SJCRH30 (cell line): ENCODE data around the gene STRIP2. TPM values are rescaled to one million over a fixed set of nuclear protein-coding genes. Genes with fewer than 3 reads are reported as not detected.
"Not testable (repeated sequence)": the region's sequence is repeated elsewhere in the genome, so short reads cannot be mapped to it uniquely, and the experiment has no call there.

Experiments used
- DNase-seq, 2 experiments: peaks; one replicate each; pipeline ENCODE4 v3.0.0-alpha.2; 2015 to 2020
- H3K27ac ChIP-seq: fragments of 250-450 bp; sonication (Bioruptor Pico); 2 replicates; pipeline ENCODE4 v1.5.1; 2020; ENCODE audit warnings: mild to moderate bottlenecking, moderate library complexity
- H3K27me3 ChIP-seq: fragments of 250-450 bp; sonication (Bioruptor Pico); 2 replicates; pipeline ENCODE4 v1.5.1; 2020; ENCODE audit warnings: mild to moderate bottlenecking, moderate library complexity
- H3K36me3 ChIP-seq: fragments of 250-450 bp; sonication (Bioruptor Pico); 2 replicates; pipeline ENCODE4 v1.5.1; 2020; ENCODE audit warnings: mild to moderate bottlenecking, moderate library complexity
- H3K4me1 ChIP-seq: fragments of 250-450 bp; sonication (Bioruptor Pico); 2 replicates; pipeline ENCODE4 v1.5.1; 2020; ENCODE audit warnings: mild to moderate bottlenecking, moderate library complexity
- H3K4me3 ChIP-seq: fragments of 250-450 bp; sonication (Bioruptor Pico); 2 replicates; pipeline ENCODE4 v1.5.1; 2020; ENCODE audit warnings: mild to moderate bottlenecking, moderate library complexity
- H3K9me3 ChIP-seq: fragments of 250-450 bp; sonication (Bioruptor Pico); replicated peaks from 2 replicates; pipeline ENCODE4 v1.5.1; 2020; ENCODE audit warnings: mild to moderate bottlenecking, moderate library complexity
- total RNA-seq: library from RNA; depleted of rRNA; stranded (reverse); fragments of >200 nt; shearing (Covaris generic); gene quantifications from 2 replicates; pipeline ENCODE4 v1.2.3, GENCODE V29; 2014

Gene STRIP2
- total RNA-seq, 1 experiment from 2014 or later, result 16.7 TPM

GRCh38 chr7:129456421-129456820, 22.2 kb downstream of the STRIP2 start:
- H3K27me3 ChIP-seq, result no peaks in the 10 kb centered on the region
- no peaks in the 10 kb centered on the region for H3K4me1 ChIP-seq
- no peaks in the 10 kb centered on the region for H3K9me3 ChIP-seq
- H3K27ac ChIP-seq, result no peak overlapping the region
- no peak for DNase-seq
- no peak overlapping the region for H3K4me3 ChIP-seq
- H3K36me3 ChIP-seq, result peaks cover 81% of the 10 kb centered on the region

GRCh38 chr7:129457101-129457500, 22.9 kb downstream of the STRIP2 start:
- H3K9me3 ChIP-seq, result no peaks in the 10 kb centered on the region
- no peaks in the 10 kb centered on the region for H3K4me1 ChIP-seq
- no peak overlapping the region for H3K27ac ChIP-seq
- no peak for DNase-seq
- no peak overlapping the region for H3K4me3 ChIP-seq
- no peaks in the 10 kb centered on the region for H3K27me3 ChIP-seq
- H3K36me3 ChIP-seq, result peaks cover 83% of the 10 kb centered on the region

- no peak overlapping the region for H3K4me3 ChIP-seq
- no peaks in the 10 kb centered on the region for H3K9me3 ChIP-seq
- DNase-seq, result no peak
These were observed 23.9 kb downstream of the STRIP2 start for GRCh38 chr7:129458171-129458570.

GRCh38 chr7:129461809-129462208, 27.6 kb downstream of the STRIP2 start:
- Histone ChIP-seq H3K27ac (no peak overlapping the region), H3K27me3 (no peaks in the 10 kb centered on the region), H3K36me3 (peaks cover 71% of the 10 kb centered on the region), H3K9me3 (no peaks in the 10 kb centered on the region), H3K4me3 (no peak overlapping the region), H3K4me1 (peaks cover 11% of the 10 kb centered on the region)
- DNase-seq, result no peak

More at GRCh38 chr7:129458171-129458570, 23.9 kb downstream of the STRIP2 start:
- H3K27ac ChIP-seq, result no peak overlapping the region
- no peaks in the 10 kb centered on the region for H3K4me1 ChIP-seq
- peaks cover 89% of the 10 kb centered on the region for H3K36me3 ChIP-seq
- H3K27me3 ChIP-seq, result no peaks in the 10 kb centered on the region

- peaks cover 69% of the 10 kb centered on the region for H3K36me3 ChIP-seq
- H3K27me3 ChIP-seq, result no peaks in the 10 kb centered on the region
- DNase-seq, result no peak
- H3K4me3 ChIP-seq, result no peak overlapping the region
- peaks cover 16% of the 10 kb centered on the region for H3K4me1 ChIP-seq
- H3K9me3 ChIP-seq, result 0 out of 2 replicates have a peak, but pooled peaks cover 3% of the 10 kb centered on the region
- no peak overlapping the region for H3K27ac ChIP-seq
These were observed 28.2 kb downstream of the STRIP2 start for GRCh38 chr7:129462420-129462819.

GRCh38 chr7:129464194-129464593, 30.0 kb downstream of the STRIP2 start:
- DNase-seq, result no peak
- H3K4me3 ChIP-seq, result no peak overlapping the region
- H3K36me3 ChIP-seq, result peaks cover 60% of the 10 kb centered on the region
- H3K4me1 ChIP-seq, result peaks cover 16% of the 10 kb centered on the region
- 0 out of 2 replicates have a peak, but pooled peaks cover 3% of the 10 kb centered on the region for H3K9me3 ChIP-seq
- H3K27me3 ChIP-seq, result no peaks in the 10 kb centered on the region
- no peak overlapping the region for H3K27ac ChIP-seq

GRCh38 chr7:129465080-129465479, 30.8 kb downstream of the STRIP2 start:
- H3K27ac ChIP-seq, result no peak overlapping the region
- H3K4me3 ChIP-seq, result no peak overlapping the region
- 0 out of 2 replicates have a peak, but pooled peaks cover 3% of the 10 kb centered on the region for H3K9me3 ChIP-seq
- H3K4me1 ChIP-seq, result peaks cover 16% of the 10 kb centered on the region
- H3K27me3 ChIP-seq, result no peaks in the 10 kb centered on the region
- peaks cover 51% of the 10 kb centered on the region for H3K36me3 ChIP-seq
- DNase-seq, result no peak

- H3K36me3 ChIP-seq, result peaks cover 35% of the 10 kb centered on the region
- peak; percentile 87 to 94 for DNase-seq
- H3K9me3 ChIP-seq, result 0 out of 2 replicates have a peak, but pooled peaks cover 3% of the 10 kb centered on the region
- no peaks in the 10 kb centered on the region for H3K27me3 ChIP-seq
- H3K4me3 ChIP-seq, result no peak overlapping the region
- H3K27ac ChIP-seq, result peak overlapping the region; percentile 65
- peaks cover 16% of the 10 kb centered on the region for H3K4me1 ChIP-seq
These were observed 32.6 kb downstream of the STRIP2 start for GRCh38 chr7:129466796-129467195.

- Histone ChIP-seq H3K27ac (no peak overlapping the region), H3K4me3 (no peak overlapping the region), H3K4me1 (peaks cover 16% of the 10 kb centered on the region), H3K27me3 (no peaks in the 10 kb centered on the region), H3K9me3 (0 out of 2 replicates have a peak, but pooled peaks cover 3% of the 10 kb centered on the region), H3K36me3 (peaks cover 29% of the 10 kb centered on the region)
- DNase-seq, result no peak
These were observed 33.9 kb downstream of the STRIP2 start for GRCh38 chr7:129468087-129468486.

- Histone ChIP-seq H3K27ac (no peak overlapping the region), H3K9me3 (0 out of 2 replicates have a peak, but pooled peaks cover 3% of the 10 kb centered on the region), H3K4me3 (no peak overlapping the region), H3K27me3 (no peaks in the 10 kb centered on the region), H3K4me1 (peaks cover 16% of the 10 kb centered on the region), H3K36me3 (peaks cover 28% of the 10 kb centered on the region)
- DNase-seq, result no peak
These were observed 34.3 kb downstream of the STRIP2 start for GRCh38 chr7:129468547-129468946.

GRCh38 chr7:129469930-129470329, 35.7 kb downstream of the STRIP2 start:
- no peak for DNase-seq
- Histone ChIP-seq H3K4me3 (no peak overlapping the region), H3K27ac (no peak overlapping the region), H3K9me3 (0 out of 2 replicates have a peak, but pooled peaks cover 3% of the 10 kb centered on the region), H3K4me1 (peaks cover 16% of the 10 kb centered on the region), H3K27me3 (no peaks in the 10 kb centered on the region), H3K36me3 (peaks cover 24% of the 10 kb centered on the region)

- Histone ChIP-seq H3K36me3 (peaks cover 24% of the 10 kb centered on the region), H3K4me3 (no peak overlapping the region), H3K4me1 (peaks cover 16% of the 10 kb centered on the region), H3K9me3 (0 out of 2 replicates have a peak, but pooled peaks cover 3% of the 10 kb centered on the region), H3K27ac (no peak overlapping the region), H3K27me3 (no peaks in the 10 kb centered on the region)
- no peak for DNase-seq
These were observed 36.2 kb downstream of the STRIP2 start for GRCh38 chr7:129470411-129470810.

GRCh38 chr7:129471402-129471827, 37.2 kb downstream of the STRIP2 start:
- peaks cover 8% of the 10 kb centered on the region for H3K4me1 ChIP-seq
- H3K4me3 ChIP-seq, result no peak overlapping the region
- DNase-seq, result no peak
- H3K9me3 ChIP-seq, result 0 out of 2 replicates have a peak, but pooled peaks cover 3% of the 10 kb centered on the region
- peaks cover 26% of the 10 kb centered on the region for H3K36me3 ChIP-seq
- H3K27me3 ChIP-seq, result no peaks in the 10 kb centered on the region
- no peak overlapping the region for H3K27ac ChIP-seq

- DNase-seq, H3K4me3 ChIP-seq, H3K27ac ChIP-seq, H3K4me1 ChIP-seq, H3K27me3 ChIP-seq, H3K9me3 ChIP-seq: not testable (repeated sequence)
- peaks cover 22% of the 10 kb centered on the region for H3K36me3 ChIP-seq
These were observed 41.7 kb downstream of the STRIP2 start for GRCh38 chr7:129475931-129476330.

- H3K36me3 ChIP-seq, result peaks cover 27% of the 10 kb centered on the region
- H3K9me3 ChIP-seq, H3K27ac ChIP-seq, H3K27me3 ChIP-seq, DNase-seq, H3K4me1 ChIP-seq, H3K4me3 ChIP-seq: not testable (repeated sequence)
These were observed 42.2 kb downstream of the STRIP2 start for GRCh38 chr7:129476398-129476797.

GRCh38 chr7:129479831-129480230, 45.6 kb downstream of the STRIP2 start:
- Histone ChIP-seq H3K36me3 (peaks cover 32% of the 10 kb centered on the region), H3K4me3 (no peak overlapping the region), H3K27me3 (no peaks in the 10 kb centered on the region), H3K27ac (no peak overlapping the region), H3K9me3 (no peaks in the 10 kb centered on the region), H3K4me1 (no peaks in the 10 kb centered on the region)
- DNase-seq, result no peak
